Right lobe of liver (tissue), 6 donors: Measurements from ENCODE around the gene NUFIP2. TPM values are rescaled to one million over a fixed set of nuclear protein-coding genes. Genes with fewer than 3 reads are reported as not detected.
"Not testable (repeated sequence)": the region's sequence is repeated elsewhere in the genome, so short reads cannot be mapped to it uniquely, and the experiment has no call there.

Source experiments
- ATAC-seq, 4 donors: fragments of 200-7000 bp; cut with Tn5 transposase; one replicate each; pipeline ENCODE4 v1.9.1; 2020; ENCODE audit warnings: mild to moderate bottlenecking in 4 of 4, moderate library complexity in 4 of 4
- DNase-seq, 3 donors: peaks; one replicate each; pipeline ENCODE4 v3.0.0-alpha.2; 2020
- H3K27ac ChIP-seq, 3 donors: fragments of 200-600 bp; one replicate each; pipeline ENCODE4 v1.8.0; 2022
- H3K27me3 ChIP-seq, 2 donors: fragments of 200-600 bp; one replicate each; pipeline ENCODE4 v1.8.0; 2022
- H3K36me3 ChIP-seq, 4 donors: fragments of 200-600 bp; sonication (generic) in 1 of 4; one replicate each; pipeline versions ENCODE4 v1.5.1 to v1.8.0; 2017 to 2022; ENCODE audit warnings: control low read depth in 1 of 4
- H3K4me1 ChIP-seq, 4 donors: fragments of 200-600 bp; sonication (generic) in 1 of 4; one replicate each; pipeline versions ENCODE4 v1.5.1 to v1.8.0; 2017 to 2022; ENCODE audit warnings: control low read depth in 1 of 4
- H3K4me3 ChIP-seq, 3 donors: fragments of 200-600 bp; one replicate each; pipeline ENCODE4 v1.8.0; 2022
- H3K9me3 ChIP-seq, 4 donors: fragments of 200-600 bp; sonication (generic) in 1 of 4; one replicate each; pipeline versions ENCODE4 v1.5.1 to v1.8.0; 2017 to 2022; ENCODE audit warnings: control low read depth in 1 of 4
- CTCF ChIP-seq, 4 donors: fragments of 200-600 bp in 3 of 4; fragments of 450-650 bp in 1 of 4; IDR thresholded peaks; one replicate each; pipeline versions ENCODE4 v1.5.1 to v1.8.0; 2016 to 2022; ENCODE audit warnings: antibody characterized with exemption in 4 of 4, mild to moderate bottlenecking in 2 of 4
- POLR2A ChIP-seq: fragments of 450-650 bp; IDR thresholded peaks from one replicate; pipeline ENCODE4 v1.6.1; 2017; ENCODE audit warnings: antibody characterized with exemption, mild to moderate bottlenecking
- WGBS: methylation state at CpG from one replicate; pipeline ENCODE4 v1.1.6; 2018; ENCODE audit warnings: low coverage, low lambda C conversion rate; ENCODE audit not compliant: insufficient coverage; ENCODE audit errors: missing lambda C conversion rate; 5-methylcytosine and 5-hydroxymethylcytosine counted together
- intact Hi-C, 2 donors: fragments of 100-400 bp; cut with DNase I; formaldehyde crosslinking; loops; one replicate each; pipeline versions ENCODE4 v1.11.2 to v1.14.1; 2022
- total RNA-seq, 6 experiments: library from RNA; depleted of rRNA in 2 of 6; stranded (reverse); fragments of >200 nt in 2 of 6; fragmentation: NEBNext Ultra II Directional in 3 of 6; extraction: Animal tissue kit (Norgen Biotek cat#: 25700) in 3 of 6; gene quantifications; one replicate each; pipeline versions ENCODE4 v1.1.0 to v1.2.4, GENCODE V29; 2016 to 2023
- donor health status: DM: no; HTN: yes; CAD: no.
- donor health status: DM: no; HTN: no; CAD: no.
- donor health status: DM: no; HTN: no; CAD: no.
- donor health status: DM: no; HTN: yes; CAD: no.
- donor health status: DM: no; HTN: yes; CAD: no.

The NUFIP2 gene
- total RNA-seq, 6 experiments from 2014 or later, result 16.1 to 31.2 (median 22.5) TPM

- Histone ChIP-seq H3K9me3 (no peaks in the 10 kb centered on the region), H3K4me1 (peaks cover 0 to 10% (median 0%) of the 10 kb centered on the region in 4 donors), H3K27ac (no peak overlapping the region), H3K36me3 (no peaks in the 10 kb centered on the region), H3K27me3 (no peaks in the 10 kb centered on the region), H3K4me3 (no peak overlapping the region)
- DNase-seq (no peak), ATAC-seq (no peak)
- intact Hi-C loops, result no loop called here
- TF ChIP-seq CTCF (IDR thresholded peaks at IDR 0.05), result no peak
- no peak for TF ChIP-seq POLR2A
- WGBS, result 55% methylated on average over 2 of the region's 2 CpGs
Measured at GRCh38 chr17:29240477-29240876, 53.5 kb downstream of the NUFIP2 start.

- Histone ChIP-seq H3K27me3 (no peaks in the 10 kb centered on the region), H3K27ac (no peak overlapping the region), H3K9me3 (no peaks in the 10 kb centered on the region), H3K36me3 (no peaks in the 10 kb centered on the region), H3K4me1 (peaks cover 0 to 10% (median 0%) of the 10 kb centered on the region in 4 donors), H3K4me3 (no peak overlapping the region)
- ATAC-seq (peak in 3 of 4 donors; percentile 24 to 88 (median 65)), DNase-seq (no peak)
- 57% methylated on average over 8 of the region's 8 CpGs for WGBS
- TF ChIP-seq POLR2A, result no peak
- no peak for TF ChIP-seq CTCF (IDR thresholded peaks at IDR 0.05)
- intact Hi-C loops, result no loop called here
Measured at GRCh38 chr17:29238133-29238850, 55.7 kb downstream of the NUFIP2 start.

GRCh38 chr17:29237476-29238132 lies 56.3 kb downstream of the NUFIP2 start:
- Histone ChIP-seq H3K36me3 (no peaks in the 10 kb centered on the region), H3K4me3 (no peak overlapping the region), H3K4me1 (peaks cover 0 to 10% (median 0%) of the 10 kb centered on the region in 4 donors), H3K27ac (no peak overlapping the region), H3K27me3 (no peaks in the 10 kb centered on the region), H3K9me3 (no peaks in the 10 kb centered on the region)
- ATAC-seq, result peak in 3 of 4 donors; percentile 46 to 77 (median 55)
- WGBS, result 50% methylated on average over 2 of the region's 3 CpGs
- no peak for DNase-seq
- intact Hi-C loops, result no loop called here
- TF ChIP-seq POLR2A, result no peak

GRCh38 chr17:29235904-29236303 lies 58.0 kb downstream of the NUFIP2 start:
- 100% methylated on average over 2 of the region's 3 CpGs for WGBS
- no peaks in the 10 kb centered on the region for H3K9me3 ChIP-seq
- peaks cover 0 to 10% (median 0%) of the 10 kb centered on the region in 4 donors for H3K4me1 ChIP-seq
- intact Hi-C loops, result no loop called here
- H3K4me3 ChIP-seq, result no peak overlapping the region
- TF ChIP-seq POLR2A, result no peak
- no peak for TF ChIP-seq CTCF (IDR thresholded peaks at IDR 0.05)
- H3K36me3 ChIP-seq, result no peaks in the 10 kb centered on the region
- no peak for DNase-seq
- no peak for ATAC-seq
- no peak overlapping the region for H3K27ac ChIP-seq
- no peaks in the 10 kb centered on the region for H3K27me3 ChIP-seq

- ATAC-seq, DNase-seq, H3K9me3 ChIP-seq, H3K27ac ChIP-seq, H3K27me3 ChIP-seq, H3K4me3 ChIP-seq, H3K36me3 ChIP-seq, intact Hi-C loops: not testable (repeated sequence)
- WGBS, result 100% methylated on average over 1 of the region's 7 CpGs
- H3K4me1 ChIP-seq, result peaks cover 0 to 10% (median 0%) of the 10 kb centered on the region in 4 donors
Measured at GRCh38 chr17:29234972-29235371, 59.0 kb downstream of the NUFIP2 start.
